Prostate gland (tissue), 2 donors: ENCODE data around the gene STRA8. TPM values are rescaled to one million over a fixed set of nuclear protein-coding genes. Genes with fewer than 3 reads are reported as not detected.

Experiments
- DNase-seq: peaks from one replicate; pipeline ENCODE4 v3.0.0-alpha.2; 2019; ENCODE audit warnings: low spot score
- H3K27ac ChIP-seq, 2 donors: fragments of 200-600 bp; sonication (generic); 2 replicates each; pipeline ENCODE4 v1.5.1; 2017 to 2019
- H3K27me3 ChIP-seq: fragments of 200-600 bp; sonication (generic); replicated peaks from 2 replicates; pipeline ENCODE4 v1.5.1; 2019; ENCODE audit not compliant: insufficient read depth
- H3K36me3 ChIP-seq, 2 donors: fragments of 200-600 bp; sonication (generic); 1 replicate in 1 of 2; 2 replicates in 1 of 2; pipeline versions ENCODE4 v1.5.1 to v1.8.1; 2017 to 2019
- H3K4me1 ChIP-seq: fragments of 200-600 bp; sonication (generic); replicated peaks from 2 replicates; pipeline ENCODE4 v1.5.1; 2019
- H3K4me3 ChIP-seq, 2 donors: fragments of 200-600 bp; sonication (generic); 2 replicates each; pipeline ENCODE4 v1.5.1; 2017 to 2019
- H3K9me3 ChIP-seq: fragments of 200-600 bp; sonication (generic); 2 replicates; pipeline ENCODE4 v1.5.1; 2017
- CTCF ChIP-seq, 4 experiments: fragments of 200-600 bp in 2 of 4; fragments of 450-650 bp in 2 of 4; sonication (generic) in 2 of 4; IDR thresholded peaks; 1 replicate in 3 of 4; 2 replicates in 1 of 4; pipeline ENCODE4 v1.5.1; 2016 to 2019; ENCODE audit warnings: antibody characterized with exemption in 4 of 4, mild to moderate bottlenecking in 2 of 4, moderate library complexity in 2 of 4
- POLR2A ChIP-seq: fragments of 450-650 bp; IDR thresholded peaks from one replicate; pipeline ENCODE4 v1.6.1; 2016; ENCODE audit warnings: antibody characterized with exemption, mild to moderate bottlenecking
- POLR2AphosphoS5 ChIP-seq: sonication (generic); formaldehyde crosslinking; IDR thresholded peaks from one replicate; pipeline ENCODE4 v1.6.1; 2017; ENCODE audit warnings: antibody characterized with exemption
- WGBS: methylation state at CpG from one replicate; pipeline ENCODE4 v1.1.5; 2018; 5-methylcytosine and 5-hydroxymethylcytosine counted together
- intact Hi-C: fragments of 100-400 bp; cut with DNase I; formaldehyde crosslinking; loops from one replicate; pipeline ENCODE4 v1.14.2; 2022
- total RNA-seq, 2 donors: library from RNA; depleted of rRNA; stranded (reverse); fragments of >200 nt; gene quantifications; one replicate each; pipeline ENCODE4 v1.1.0, GENCODE V29; 2016

The STRA8 gene
- total RNA-seq, 2 donors from 2014 or later, result not detected

DNA sequence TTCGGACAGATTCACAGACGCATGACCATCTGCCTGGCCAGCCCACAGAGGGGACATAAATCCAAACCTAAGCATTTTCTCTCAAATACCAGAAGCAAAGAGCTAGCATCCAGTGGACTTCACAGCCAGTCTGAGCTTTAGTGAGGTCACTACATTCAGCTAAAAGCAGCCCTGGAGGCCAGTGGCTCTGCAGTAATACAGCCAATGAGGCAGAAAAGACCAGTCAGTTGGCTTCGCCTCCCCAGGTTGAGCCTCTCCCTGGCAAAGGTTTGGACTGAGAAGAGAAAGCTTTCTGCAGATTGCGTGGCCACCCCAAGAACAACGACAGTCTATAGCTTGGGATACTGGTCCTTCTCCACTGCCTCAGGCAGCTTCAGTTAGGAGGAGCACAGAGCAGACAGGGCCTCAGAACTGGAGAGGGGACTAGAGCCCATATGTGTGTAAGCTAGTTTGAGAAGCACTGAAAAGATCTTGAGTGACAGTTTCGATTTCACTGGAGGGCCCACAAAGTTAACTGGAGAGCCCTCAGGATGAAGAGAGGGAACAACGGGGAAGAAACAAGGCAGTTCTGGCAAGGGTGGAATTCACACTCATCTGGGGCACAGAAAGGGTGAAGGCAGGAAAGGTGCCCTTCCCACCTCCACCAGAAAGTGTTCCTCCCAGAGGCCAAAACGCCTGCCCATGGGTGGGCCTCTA is 26.1 kb upstream of the STRA8 start:
- no peak overlapping the region for H3K4me3 ChIP-seq
- H3K27me3 ChIP-seq, result no peaks in the 10 kb centered on the region
- no peak for DNase-seq
- intact Hi-C loops, result loop anchor here (5.0 kb wide), 1 partner anchor 45 kb away; no protein-coding TSS in a partner anchor
- no peaks in the 10 kb centered on the region for H3K36me3 ChIP-seq
- TF ChIP-seq CTCF (IDR thresholded peaks at IDR 0.05) (no peak), POLR2A (no peak), POLR2AphosphoS5 (no peak)
- whole genome bisulfite sequencing, result 88% methylated on average over 8 of the region's 8 CpGs
- no peaks in the 10 kb centered on the region for H3K9me3 ChIP-seq
- H3K27ac ChIP-seq, result no peak overlapping the region
- H3K4me1 ChIP-seq, result no peaks in the 10 kb centered on the region

GRCh38 chr7:135208102-135208793 is 25.4 kb upstream of the STRA8 start:
- Histone ChIP-seq H3K9me3 (no peaks in the 10 kb centered on the region), H3K36me3 (no peaks in the 10 kb centered on the region), H3K27ac (no peak overlapping the region), H3K4me3 (no peak overlapping the region), H3K27me3 (no peaks in the 10 kb centered on the region), H3K4me1 (no peaks in the 10 kb centered on the region)
- intact Hi-C loops, result loop anchor here (5.0 kb wide), 1 partner anchor 44 kb away; no protein-coding TSS in a partner anchor
- TF ChIP-seq POLR2AphosphoS5 (no peak), CTCF (IDR thresholded peaks at IDR 0.05) (no peak), POLR2A (no peak)
- WGBS, result 67% methylated on average over 6 of the region's 6 CpGs
- no peak for DNase-seq

DNA sequence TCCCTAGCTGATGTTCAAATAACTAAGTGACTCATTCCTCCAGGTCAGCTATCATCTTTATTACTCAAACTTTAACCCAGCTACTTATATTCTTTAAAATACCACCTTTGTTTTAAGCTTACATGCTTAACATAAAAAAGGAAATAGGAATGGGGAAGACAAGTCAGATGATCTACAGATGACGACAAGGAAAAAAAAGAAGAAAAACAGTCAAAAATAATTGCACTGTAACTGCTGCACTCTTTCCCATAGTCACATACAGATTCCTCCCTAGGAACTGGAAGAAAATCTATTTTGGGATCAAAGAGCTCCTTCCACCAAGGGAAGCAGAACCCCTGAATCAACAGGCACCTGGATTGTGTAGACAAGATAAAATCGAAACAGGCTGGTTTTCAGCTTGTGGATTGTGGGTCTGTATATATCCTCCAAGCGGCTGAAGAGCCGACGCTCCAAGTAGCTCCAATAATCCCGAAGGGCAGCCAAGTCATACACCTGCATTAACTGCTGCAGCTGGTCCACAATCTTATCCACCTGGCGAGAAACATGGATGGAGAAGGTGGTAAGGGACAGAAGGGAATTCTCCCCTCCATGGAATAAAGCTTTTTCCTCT is 24.3 kb upstream of the STRA8 start:
- H3K9me3 ChIP-seq, result no peaks in the 10 kb centered on the region
- no peak for DNase-seq
- no peaks in the 10 kb centered on the region for H3K27me3 ChIP-seq

GRCh38 chr7:135210888-135211178 is 22.8 kb upstream of the STRA8 start:
- DNase-seq, result no peak
- under 1% methylated on average over 11 of the region's 13 CpGs for WGBS
- Histone ChIP-seq H3K4me3 (peak overlapping the region; percentile 81 to 86), H3K9me3 (no peaks in the 10 kb centered on the region), H3K27ac (peak overlapping the region; percentile 89 to 95), H3K36me3 (no peaks in the 10 kb centered on the region), H3K4me1 (no peaks in the 10 kb centered on the region), H3K27me3 (no peaks in the 10 kb centered on the region)
- TF ChIP-seq POLR2A (no peak), CTCF (IDR thresholded peaks at IDR 0.05) (no peak), POLR2AphosphoS5 (no peak)
- intact Hi-C loops, result loop anchor here (5.0 kb wide), 1 partner anchor 39 kb away; the partner anchor contains the start of gene CYREN

More for the DNA sequence above, 24.3 kb upstream of the STRA8 start:
- no peak for TF ChIP-seq POLR2AphosphoS5
- no peak for TF ChIP-seq CTCF (IDR thresholded peaks at IDR 0.05)
- TF ChIP-seq POLR2A, result no peak
- no peak overlapping the region for H3K4me3 ChIP-seq
- H3K36me3 ChIP-seq, result no peaks in the 10 kb centered on the region
- intact Hi-C loops, result loop anchor here (5.0 kb wide), 1 partner anchor 43 kb away; no protein-coding TSS in a partner anchor
- H3K4me1 ChIP-seq, result no peaks in the 10 kb centered on the region
- 91% methylated on average over 7 of the region's 7 CpGs for WGBS
- H3K27ac ChIP-seq, result no peak overlapping the region
